HCT116 (cell line): ENCODE measurements around the gene CFAP77. TPM values are rescaled to one million over a fixed set of nuclear protein-coding genes. Genes with fewer than 3 reads are reported as not detected.

ENCODE experiments used
- ATAC-seq: fragments of 200-7000 bp; cut with Tn5 transposase; 2 replicates; pipeline ENCODE4 v1.9.1; 2020; ENCODE audit warnings: mild to moderate bottlenecking, moderate library complexity
- BruUV-seq: library from RNA; stranded (reverse); fragments of 400-500 nt; replicated peaks from 2 replicates; lab custom pipeline; 2021; lab: Mats Ljungman, UMichigan
- CTCF ChIA-PET: fragments of 300-600 bp; sonication (Branson Sonifier 250); formaldehyde crosslinking; loops from one replicate; lab custom pipeline; 2021; ENCODE audit warnings: antibody characterized with exemption; lab: Charles Lee
- POLR2A ChIA-PET: fragments of 300-600, 350-600 bp; sonication (Branson Sonifier 250); formaldehyde crosslinking; loops from one replicate; lab custom pipeline; 2021; ENCODE audit warnings: antibody characterized with exemption; lab: Charles Lee
- RAD21 ChIA-PET, 2 experiments: fragments of 300-600 bp; sonication (Branson Sonifier 250); formaldehyde crosslinking; loops; one replicate each; lab custom pipeline; 2023; ENCODE audit warnings: low total read pairs in 2 of 2; ENCODE audit not compliant: uncharacterized antibody in 2 of 2, unreplicated experiment in 2 of 2, low non-redundant PET in 1 of 2; lab: Charles Lee
- DNase-seq: peaks from one replicate; pipeline ENCODE4 v3.0.0-alpha.2; 2010; ENCODE audit warnings: low read depth, low spot score
- H2AFZ ChIP-seq: fragments of 200-600 bp; shearing (Covaris generic), sonication (generic); 2 replicates; pipeline ENCODE4 v1.6.1; 2017; ENCODE audit warnings: low read depth, mixed run types, mixed read lengths, antibody characterized with exemption, low read length; ENCODE audit not compliant: poor library complexity, severe bottlenecking
- H3K27ac ChIP-seq: 2 replicates; pipeline ENCODE4 v1.5.1; 2012; ENCODE audit warnings: low read depth, low read length
- H3K27me3 ChIP-seq: fragments of 200-600 bp; sonication (generic); 2 replicates; pipeline ENCODE4 v1.6.1; 2016; ENCODE audit warnings: mixed run types, low read length, mixed read lengths; ENCODE audit not compliant: insufficient read depth
- H3K36me3 ChIP-seq, 2 experiments: fragments of 200-500 bp in 1 of 2; fragments of 200-600 bp in 1 of 2; sonication (Bioruptor generic) in 1 of 2; sonication (generic) in 1 of 2; 2 replicates each; pipeline versions ENCODE4 v1.5.1 to v1.6.1; 2014 to 2016; ENCODE audit warnings: low read length in 2 of 2, inconsistent platforms in 1 of 2, mixed read lengths in 1 of 2, mixed run types in 1 of 2; ENCODE audit not compliant: insufficient read depth in 2 of 2, control insufficient read depth in 1 of 2
- H3K4me1 ChIP-seq, 2 experiments: fragments of 200-600 bp in 1 of 2; sonication (generic) in 1 of 2; 2 replicates each; pipeline versions ENCODE4 v1.5.1 to v1.6.1; 2012 to 2017; ENCODE audit warnings: low read length in 2 of 2, inconsistent platforms in 1 of 2, mild to moderate bottlenecking in 1 of 2, mixed read lengths in 1 of 2, mixed run types in 1 of 2, moderate library complexity in 1 of 2; ENCODE audit not compliant: insufficient read depth in 2 of 2, control insufficient read depth in 1 of 2
- H3K4me2 ChIP-seq: fragments of 200-600 bp; sonication (generic); 2 replicates; pipeline ENCODE4 v1.6.1; 2017; ENCODE audit warnings: mixed run types, low read length, mixed read lengths
- H3K4me3 ChIP-seq, 2 experiments: fragments of 200-600 bp in 1 of 2; sonication (generic) in 1 of 2; replicated peaks in 1 of 2; 2 replicates each; pipeline ENCODE4 v1.5.1; 2011 to 2016; ENCODE audit warnings: low read length in 2 of 2, control low read depth in 1 of 2, low read depth in 1 of 2, mild to moderate bottlenecking in 1 of 2, mixed read lengths in 1 of 2, mixed run types in 1 of 2
- H3K79me2 ChIP-seq: fragments of 200-600 bp; sonication (generic); 2 replicates; pipeline ENCODE4 v1.6.1; 2017; ENCODE audit warnings: mild to moderate bottlenecking, mixed run types, low read length, moderate library complexity, mixed read lengths; ENCODE audit not compliant: insufficient read depth
- H3K9ac ChIP-seq: fragments of 200-600 bp; sonication (generic); 2 replicates; pipeline ENCODE4 v1.6.1; 2016; ENCODE audit warnings: low read length, mixed read lengths
- H3K9me2 ChIP-seq: fragments of 200-600 bp; sonication (generic), shearing (Covaris generic); 2 replicates; pipeline ENCODE4 v1.6.1; 2017; ENCODE audit warnings: mixed run types, mild to moderate bottlenecking, moderate library complexity; ENCODE audit not compliant: insufficient read depth
- H3K9me3 ChIP-seq, 2 experiments: fragments of 200-500 bp in 1 of 2; fragments of 200-600 bp in 1 of 2; sonication (Bioruptor generic) in 1 of 2; sonication (generic) in 1 of 2; 2 replicates each; pipeline ENCODE4 v1.6.1; 2014 to 2017; ENCODE audit warnings: low read length in 2 of 2, mixed read lengths in 2 of 2, inconsistent platforms in 1 of 2, low read depth in 1 of 2, mild to moderate bottlenecking in 1 of 2, mixed run types in 1 of 2, moderate library complexity in 1 of 2; ENCODE audit not compliant: control insufficient read depth in 1 of 2, insufficient read depth in 1 of 2
- H4K20me1 ChIP-seq: fragments of 200-600 bp; sonication (generic), shearing (Covaris generic); 2 replicates; pipeline ENCODE4 v1.6.1; 2017; ENCODE audit warnings: mixed run types, mild to moderate bottlenecking, moderate library complexity; ENCODE audit not compliant: insufficient read depth
- CEBPB ChIP-seq: IDR thresholded peaks from 2 replicates; pipeline ENCODE4 v1.6.1; 2012; ENCODE audit warnings: low read depth
- CTCF ChIP-seq, 3 experiments: fragments of 200-600 bp in 1 of 3; sonication (generic) in 1 of 3; IDR thresholded peaks in 2 of 3; conservative IDR thresholded peaks in 1 of 3; 2 replicates each; pipeline ENCODE4 v1.5.1; 2012 to 2017; ENCODE audit warnings: low read depth in 2 of 3, low read length in 2 of 3, antibody characterized with exemption in 1 of 3, borderline replicate concordance in 1 of 3, control low read depth in 1 of 3, mild to moderate bottlenecking in 1 of 3, mixed read lengths in 1 of 3, mixed run types in 1 of 3, moderate library complexity in 1 of 3; ENCODE audit not compliant: insufficient read depth in 1 of 3
- EGR1 ChIP-seq: IDR thresholded peaks from 2 replicates; pipeline ENCODE4 v1.6.1; 2012; ENCODE audit warnings: low read depth
- ELF1 ChIP-seq: IDR thresholded peaks from 2 replicates; pipeline ENCODE4 v1.6.1; 2012; ENCODE audit warnings: low read depth, borderline replicate concordance
- EZH2 ChIP-seq: fragments of 200-600 bp; sonication (generic); IDR thresholded peaks from 2 replicates; pipeline ENCODE4 v1.6.1; 2017; ENCODE audit warnings: antibody characterized with exemption, mixed run types
- EZH2phosphoT487 ChIP-seq: fragments of 200-600 bp; IDR thresholded peaks from 2 replicates; pipeline ENCODE4 v1.6.1; 2018; ENCODE audit warnings: antibody characterized with exemption, borderline replicate concordance
- FOSL1 ChIP-seq: IDR thresholded peaks from 2 replicates; pipeline ENCODE4 v1.6.1; 2012; ENCODE audit warnings: low read depth
- JUND ChIP-seq: IDR thresholded peaks from 2 replicates; pipeline ENCODE4 v1.6.1; 2012
- MAX ChIP-seq: IDR thresholded peaks from 2 replicates; pipeline ENCODE4 v1.6.1; 2012
- POLR2AphosphoS5 ChIP-seq: IDR thresholded peaks from 2 replicates; pipeline ENCODE4 v1.6.1; 2011; ENCODE audit warnings: mild to moderate bottlenecking, low read depth, low read length, moderate library complexity
- SRF ChIP-seq: IDR thresholded peaks from 2 replicates; pipeline ENCODE4 v1.6.1; 2012; ENCODE audit warnings: low read depth
- TCF7L2 ChIP-seq: IDR thresholded peaks from 2 replicates; pipeline ENCODE4 v1.7.0; 2011; ENCODE audit warnings: borderline replicate concordance, inconsistent platforms; ENCODE audit not compliant: insufficient read depth, insufficient read length; ENCODE audit errors: extremely low read depth
- YY1 ChIP-seq: IDR thresholded peaks from 2 replicates; pipeline ENCODE4 v1.6.1; 2011; ENCODE audit warnings: low read length, low read depth, moderate library complexity, mild to moderate bottlenecking; ENCODE audit not compliant: insufficient replicate concordance; ENCODE audit errors: extremely low read depth
- ZBTB33 ChIP-seq: IDR thresholded peaks from 2 replicates; pipeline ENCODE4 v1.6.1; 2011; ENCODE audit warnings: mild to moderate bottlenecking, low read length, moderate library complexity; ENCODE audit not compliant: insufficient replicate concordance; ENCODE audit errors: extremely low read depth
- ZFX ChIP-seq: fragments of 450-650 bp; IDR thresholded peaks from 2 replicates; pipeline ENCODE4 v1.6.1; 2017
- ZNF274 ChIP-seq: fragments of 200-500 bp; sonication (Bioruptor generic); IDR thresholded peaks from 2 replicates; pipeline ENCODE4 v1.6.1; 2014; ENCODE audit warnings: mild to moderate bottlenecking, low read depth, low read length, inconsistent platforms
- intact Hi-C: fragments of 100-400 bp; cut with micrococcal nuclease; formaldehyde crosslinking; loops from 2 replicates; pipeline ENCODE4 v1.10.0; 2022
- total RNA-seq: library from RNA; stranded (reverse); gene quantifications from one replicate; pipeline ENCODE4 v1.2.1, GENCODE V29; 2021; ENCODE audit not compliant: unreplicated experiment
- TF ChIP-seq, protein P1 (sequence below): IDR thresholded peaks from 2 replicates; pipeline ENCODE4 v1.6.1; 2012; ENCODE audit warnings: low read depth

The CFAP77 gene
- total RNA-seq, 1 experiment from 2014 or later = 0.98 TPM

- Histone ChIP-seq H2AFZ (no peak overlapping the region), H3K79me2 (no peaks in the 10 kb centered on the region), H3K4me2 (no peak overlapping the region), H3K27me3 (no peaks in the 10 kb centered on the region; the same call in 1 of the 2 replicates), H3K9me2 (no peaks in the 10 kb centered on the region), H3K4me3 (no peak overlapping the region), H3K9me3 (no peaks in the 10 kb centered on the region), H3K36me3 (no peaks in the 10 kb centered on the region), H4K20me1 (no peaks in the 10 kb centered on the region), H3K9ac (no peak overlapping the region), H3K4me1 (no peaks in the 10 kb centered on the region), H3K27ac (no peak overlapping the region)
- ChIA-PET POLR2A (no interaction called here), CTCF (no interaction called here), RAD21 (no interaction called here)
- ATAC-seq (no peak), DNase-seq (no peak)
- TF ChIP-seq FOSL1 (no peak), SRF (no peak), ZNF274 (no peak), EGR1 (no peak), JUND (no peak), CTCF (IDR thresholded peaks at IDR 0.05 in 2 of 3, conservative IDR thresholded peaks at IDR 0.05 in 1 of 3; ENCODE audit: borderline replicate concordance in 1 of 3, insufficient read depth in 1 of 3, low read depth in 2 of 3, low read length in 2 of 3) (no peak), MAX (no peak), CEBPB (no peak), YY1 (no peak), EZH2phosphoT487 (no peak), EZH2 (no peak), ELF1 (no peak), POLR2AphosphoS5 (no peak), ZBTB33 (no peak), ZFX (no peak), TCF7L2 (no peak)
- TF ChIP-seq, protein P1, sequence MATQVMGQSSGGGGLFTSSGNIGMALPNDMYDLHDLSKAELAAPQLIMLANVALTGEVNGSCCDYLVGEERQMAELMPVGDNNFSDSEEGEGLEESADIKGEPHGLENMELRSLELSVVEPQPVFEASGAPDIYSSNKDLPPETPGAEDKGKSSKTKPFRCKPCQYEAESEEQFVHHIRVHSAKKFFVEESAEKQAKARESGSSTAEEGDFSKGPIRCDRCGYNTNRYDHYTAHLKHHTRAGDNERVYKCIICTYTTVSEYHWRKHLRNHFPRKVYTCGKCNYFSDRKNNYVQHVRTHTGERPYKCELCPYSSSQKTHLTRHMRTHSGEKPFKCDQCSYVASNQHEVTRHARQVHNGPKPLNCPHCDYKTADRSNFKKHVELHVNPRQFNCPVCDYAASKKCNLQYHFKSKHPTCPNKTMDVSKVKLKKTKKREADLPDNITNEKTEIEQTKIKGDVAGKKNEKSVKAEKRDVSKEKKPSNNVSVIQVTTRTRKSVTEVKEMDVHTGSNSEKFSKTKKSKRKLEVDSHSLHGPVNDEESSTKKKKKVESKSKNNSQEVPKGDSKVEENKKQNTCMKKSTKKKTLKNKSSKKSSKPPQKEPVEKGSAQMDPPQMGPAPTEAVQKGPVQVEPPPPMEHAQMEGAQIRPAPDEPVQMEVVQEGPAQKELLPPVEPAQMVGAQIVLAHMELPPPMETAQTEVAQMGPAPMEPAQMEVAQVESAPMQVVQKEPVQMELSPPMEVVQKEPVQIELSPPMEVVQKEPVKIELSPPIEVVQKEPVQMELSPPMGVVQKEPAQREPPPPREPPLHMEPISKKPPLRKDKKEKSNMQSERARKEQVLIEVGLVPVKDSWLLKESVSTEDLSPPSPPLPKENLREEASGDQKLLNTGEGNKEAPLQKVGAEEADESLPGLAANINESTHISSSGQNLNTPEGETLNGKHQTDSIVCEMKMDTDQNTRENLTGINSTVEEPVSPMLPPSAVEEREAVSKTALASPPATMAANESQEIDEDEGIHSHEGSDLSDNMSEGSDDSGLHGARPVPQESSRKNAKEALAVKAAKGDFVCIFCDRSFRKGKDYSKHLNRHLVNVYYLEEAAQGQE = no peak
- intact Hi-C loops = no loop called here
- BruUV-seq = no TSS peak
These were observed 72.3 kb downstream of the CFAP77 start for GRCh38 chr9:132482196-132482813.
